Uterus (tissue), 4 donors: ENCODE data around the gene TNS1. TPM values are rescaled to one million over a fixed set of nuclear protein-coding genes. Genes with fewer than 3 reads are reported as not detected.

Experiments used
- DNase-seq, 2 donors: peaks; one replicate each; pipeline ENCODE4 v3.0.0-alpha.2; 2019 to 2020
- H3K27ac ChIP-seq, 2 donors: fragments of 200-600 bp; sonication (generic); 1 replicate in 1 of 2; 2 replicates in 1 of 2; pipeline ENCODE4 v1.5.1; 2016 to 2018
- H3K27me3 ChIP-seq, 2 donors: fragments of 200-600 bp; sonication (generic); one replicate each; pipeline ENCODE4 v1.5.1; 2018 to 2019; ENCODE audit warnings: control low read depth in 1 of 2
- H3K36me3 ChIP-seq, 2 donors: fragments of 200-600 bp; sonication (generic); one replicate each; pipeline ENCODE4 v1.5.1; 2019; ENCODE audit warnings: control low read depth in 1 of 2
- H3K4me1 ChIP-seq, 2 donors: fragments of 200-600 bp; sonication (generic); one replicate each; pipeline ENCODE4 v1.5.1; 2018 to 2019; ENCODE audit warnings: control low read depth in 1 of 2
- H3K4me3 ChIP-seq, 2 donors: fragments of 200-600 bp; sonication (generic); 1 replicate in 1 of 2; 2 replicates in 1 of 2; pipeline ENCODE4 v1.5.1; 2018 to 2019; ENCODE audit warnings: mild to moderate bottlenecking in 1 of 2
- H3K9me3 ChIP-seq, 2 donors: fragments of 200-600 bp; sonication (generic); one replicate each; pipeline ENCODE4 v1.5.1; 2019; ENCODE audit warnings: control low read depth in 1 of 2
- CTCF ChIP-seq, 4 experiments: fragments of 200-600 bp in 2 of 4; fragments of 450-650 bp in 2 of 4; sonication (generic) in 2 of 4; IDR thresholded peaks; one replicate each; pipeline ENCODE4 v1.5.1; 2016 to 2019; ENCODE audit warnings: antibody characterized with exemption in 4 of 4, mild to moderate bottlenecking in 2 of 4, moderate library complexity in 1 of 4
- POLR2A ChIP-seq, 2 donors: fragments of 450-650 bp; IDR thresholded peaks; one replicate each; pipeline ENCODE4 v1.6.1; 2016; ENCODE audit warnings: antibody characterized with exemption in 2 of 2, mild to moderate bottlenecking in 1 of 2, moderate library complexity in 1 of 2
- intact Hi-C: fragments of 100-400 bp; cut with DNase I; formaldehyde crosslinking; loops from one replicate; pipeline ENCODE4 v1.15.1; 2023; ENCODE audit warnings: low total_unique reads
- total RNA-seq, 4 donors: library from RNA; depleted of rRNA in 3 of 4; stranded (reverse); fragments of >200 nt in 3 of 4; gene quantifications; one replicate each; pipeline versions ENCODE4 v1.1.0 to v1.2.4, GENCODE V29; 2014 to 2023
- donor health status: DM: yes; HTN: yes; CAD: no.

TNS1 gene
- total RNA-seq, 4 donors from 2014 or later = 144 to 1,338 (median 313) TPM

GRCh38 chr2:217847552-217848350, 155.0 kb downstream of the TNS1 start:
- peaks cover 14 to 29% of the 10 kb centered on the region in 2 donors for H3K4me1 ChIP-seq
- intact Hi-C loops = no loop called here
- no peak for DNase-seq
- no peak overlapping the region for H3K4me3 ChIP-seq
- TF ChIP-seq POLR2A (IDR thresholded peaks at IDR 0.05) (no peak), CTCF (IDR thresholded peaks at IDR 0.05) (no peak)
- no peaks in the 10 kb centered on the region for H3K27me3 ChIP-seq
- peak overlapping the region in 1 of 2 donors; percentile 12 for H3K27ac ChIP-seq
- H3K9me3 ChIP-seq = no peaks in the 10 kb centered on the region
- no peaks in the 10 kb centered on the region for H3K36me3 ChIP-seq

- Histone ChIP-seq H3K4me1 (peaks cover 12 to 23% of the 10 kb centered on the region in 2 donors), H3K9me3 (no peaks in the 10 kb centered on the region), H3K36me3 (no peaks in the 10 kb centered on the region), H3K4me3 (no peak overlapping the region), H3K27ac (peak overlapping the region in 1 of 2 donors; percentile 12), H3K27me3 (no peaks in the 10 kb centered on the region)
- intact Hi-C loops = no loop called here
- no peak for DNase-seq
- no peak for TF ChIP-seq CTCF (IDR thresholded peaks at IDR 0.05)
- no peak for TF ChIP-seq POLR2A (IDR thresholded peaks at IDR 0.05)
These were observed 155.7 kb downstream of the TNS1 start for GRCh38 chr2:217847115-217847514.

GRCh38 chr2:217846321-217846743, 156.5 kb downstream of the TNS1 start:
- Histone ChIP-seq H3K27me3 (no peaks in the 10 kb centered on the region), H3K36me3 (no peaks in the 10 kb centered on the region), H3K9me3 (no peaks in the 10 kb centered on the region), H3K4me1 (peaks cover 5 to 23% of the 10 kb centered on the region in 2 donors), H3K27ac (peak overlapping the region in 1 of 2 donors; percentile 2), H3K4me3 (no peak overlapping the region)
- no peak for DNase-seq
- intact Hi-C loops = no loop called here
- TF ChIP-seq CTCF (IDR thresholded peaks at IDR 0.05) = no peak
- no peak for TF ChIP-seq POLR2A (IDR thresholded peaks at IDR 0.05)

GRCh38 chr2:217845301-217845700, 157.5 kb downstream of the TNS1 start:
- no peaks in the 10 kb centered on the region for H3K36me3 ChIP-seq
- no peak for DNase-seq
- peaks cover 0 to 20% of the 10 kb centered on the region in 2 donors for H3K4me1 ChIP-seq

More at GRCh38 chr2:217845301-217845700, 157.5 kb downstream of the TNS1 start:
- no peaks in the 10 kb centered on the region for H3K9me3 ChIP-seq
- H3K4me3 ChIP-seq = no peak overlapping the region
- H3K27ac ChIP-seq = no peak overlapping the region
- TF ChIP-seq CTCF (IDR thresholded peaks at IDR 0.05) = no peak
- TF ChIP-seq POLR2A (IDR thresholded peaks at IDR 0.05) = no peak
- H3K27me3 ChIP-seq = no peaks in the 10 kb centered on the region
- intact Hi-C loops = no loop called here
